Neural cell (in vitro differentiated cells): ENCODE measurements around the gene SNUPN. TPM values are rescaled to one million over a fixed set of nuclear protein-coding genes. Genes with fewer than 3 reads are reported as not detected.

Experiments used
- H2AFZ ChIP-seq: fragments of 200-600, 300-800 bp; sonication (generic), shearing (Covaris generic); 2 replicates; pipeline ENCODE4 v1.6.0; 2014; ENCODE audit warnings: low read depth, mild to moderate bottlenecking, antibody characterized with exemption, low read length, moderate library complexity
- H3F3A ChIP-seq: fragments of 200-600 bp; shearing (Covaris generic); 2 replicates; pipeline ENCODE4 v1.6.1; 2016; ENCODE audit warnings: mild to moderate bottlenecking, moderate library complexity, mixed read lengths, antibody characterized with exemption, low read length; ENCODE audit not compliant: insufficient read depth, poor library complexity, severe bottlenecking
- H3K27ac ChIP-seq: fragments of 200-600, 300-800 bp; sonication (generic), shearing (Covaris generic); 2 replicates; pipeline ENCODE4 v1.5.1; 2014; ENCODE audit warnings: mild to moderate bottlenecking, low read length, moderate library complexity
- H3K27me3 ChIP-seq: fragments of 300-800, 200-600 bp; sonication (generic), shearing (Covaris generic); 2 replicates; pipeline ENCODE4 v1.6.0; 2014; ENCODE audit warnings: mild to moderate bottlenecking, low read depth, low read length, moderate library complexity; ENCODE audit not compliant: insufficient read depth
- H3K36me3 ChIP-seq: fragments of 300-800, 200-600 bp; sonication (generic), shearing (Covaris generic); 2 replicates; pipeline ENCODE4 v1.5.1; 2014; ENCODE audit warnings: mild to moderate bottlenecking, antibody characterized with exemption, low read length, moderate library complexity; ENCODE audit not compliant: insufficient read depth
- H3K4me2 ChIP-seq: fragments of 300-800, 200-600 bp; sonication (generic), shearing (Covaris generic); 2 replicates; pipeline ENCODE4 v1.6.0; 2014; ENCODE audit warnings: mild to moderate bottlenecking, low read length
- H3K4me3 ChIP-seq: fragments of 300-800, 200-600 bp; sonication (generic), shearing (Covaris generic); 2 replicates; pipeline ENCODE4 v1.5.1; 2014; ENCODE audit warnings: mild to moderate bottlenecking, low read length, moderate library complexity
- H3K79me2 ChIP-seq: fragments of 200-600 bp; shearing (Covaris generic); replicated peaks from 2 replicates; pipeline ENCODE4 v1.6.0; 2014; ENCODE audit warnings: mild to moderate bottlenecking, low read length, moderate library complexity; ENCODE audit not compliant: insufficient read depth
- H3K9ac ChIP-seq: fragments of 300-800, 200-600 bp; sonication (generic), shearing (Covaris generic); 2 replicates; pipeline ENCODE4 v1.6.1; 2016; ENCODE audit warnings: mild to moderate bottlenecking, low read length, mixed read lengths
- H3K9me2 ChIP-seq: fragments of 200-600 bp; shearing (Covaris generic); 2 replicates; pipeline ENCODE4 v1.6.1; 2016; ENCODE audit warnings: mild to moderate bottlenecking, low read length, mixed read lengths; ENCODE audit not compliant: insufficient read depth
- H3K9me3 ChIP-seq: fragments of 200-600, 300-800 bp; sonication (generic), shearing (Covaris generic); 2 replicates; pipeline ENCODE4 v1.6.1; 2016; ENCODE audit warnings: mild to moderate bottlenecking, mixed run types, low read length, moderate library complexity, mixed read lengths
- H4K20me1 ChIP-seq: fragments of 200-600 bp; shearing (Covaris generic); 2 replicates; pipeline ENCODE4 v1.6.1; 2016; ENCODE audit warnings: mild to moderate bottlenecking, mixed run types; ENCODE audit not compliant: insufficient read depth
- CTCF ChIP-seq: fragments of 450-650 bp; IDR thresholded peaks from 2 replicates; pipeline ENCODE4 v1.5.1; 2014; ENCODE audit warnings: antibody characterized with exemption, mild to moderate bottlenecking, moderate library complexity; ENCODE audit not compliant: poor library complexity, severe bottlenecking
- EP300 ChIP-seq: fragments of 450-650 bp; conservative IDR thresholded peaks from 2 replicates; pipeline ENCODE4 v1.6.1; 2014; ENCODE audit warnings: antibody characterized with exemption, mild to moderate bottlenecking, moderate library complexity; ENCODE audit not compliant: poor library complexity, severe bottlenecking
- EZH2 ChIP-seq: fragments of 200-600, 300-800 bp; shearing (Covaris generic), sonication (generic); IDR thresholded peaks from 2 replicates; pipeline ENCODE4 v1.6.1; 2014; ENCODE audit warnings: antibody characterized with exemption, low read length, borderline replicate concordance, mild to moderate bottlenecking; ENCODE audit not compliant: insufficient read depth, poor library complexity, severe bottlenecking
- MXI1 ChIP-seq: fragments of 450-650 bp; conservative IDR thresholded peaks from 2 replicates; pipeline ENCODE4 v1.6.1; 2014; ENCODE audit warnings: antibody characterized with exemption, mild to moderate bottlenecking; ENCODE audit not compliant: poor library complexity, severe bottlenecking
- POLR2AphosphoS5 ChIP-seq: IDR thresholded peaks from 2 replicates; pipeline ENCODE4 v1.6.1; 2012
- RAD21 ChIP-seq: fragments of 450-650 bp; conservative IDR thresholded peaks from 2 replicates; pipeline ENCODE4 v1.6.1; 2014; ENCODE audit warnings: antibody characterized with exemption, mild to moderate bottlenecking, moderate library complexity
- REST ChIP-seq: IDR thresholded peaks from 2 replicates; pipeline ENCODE4 v1.6.1; 2012; ENCODE audit warnings: borderline replicate concordance
- SMC3 ChIP-seq: fragments of 450-650 bp; conservative IDR thresholded peaks from 2 replicates; pipeline ENCODE4 v1.6.1; 2014; ENCODE audit warnings: antibody characterized with exemption, mild to moderate bottlenecking, moderate library complexity; ENCODE audit not compliant: poor library complexity
- TAF1 ChIP-seq: IDR thresholded peaks from 2 replicates; pipeline ENCODE4 v1.6.1; 2012; ENCODE audit warnings: low read depth
- polyA plus RNA-seq: library from polyadenylated mRNA; depleted of rRNA; stranded (reverse); fragments of >200 nt; gene quantifications from 2 replicates; pipeline ENCODE4 v1.2.3, GENCODE V29; 2014

Gene SNUPN
- polyA plus RNA-seq, 1 donor from 2014 or later = 19.0 TPM

GRCh38 chr15:75650908-75651809 lies 25.6 kb upstream of the SNUPN start:
- Histone ChIP-seq H3K4me2 (no peak overlapping the region), H3K79me2 (peaks cover 4% of the 10 kb centered on the region), H2AFZ (no peak overlapping the region), H4K20me1 (no peaks in the 10 kb centered on the region), H3K9me3 (no peaks in the 10 kb centered on the region), H3K27me3 (peaks cover 25% of the 10 kb centered on the region), H3K27ac (no peak overlapping the region), H3F3A (no peaks in the 10 kb centered on the region), H3K4me3 (no peak overlapping the region), H3K36me3 (no peaks in the 10 kb centered on the region), H3K9me2 (no peaks in the 10 kb centered on the region), H3K9ac (no peak overlapping the region)
- TF ChIP-seq EZH2 = no peak
- no peak for TF ChIP-seq RAD21
- no peak for TF ChIP-seq TAF1
- no peak for TF ChIP-seq SMC3
- TF ChIP-seq MXI1 = no peak
- no peak for TF ChIP-seq CTCF
- no peak for TF ChIP-seq EP300
- no peak for TF ChIP-seq REST
- no peak for TF ChIP-seq POLR2AphosphoS5

- peaks cover 4% of the 10 kb centered on the region for H3K79me2 ChIP-seq
- no peak overlapping the region for H2AFZ ChIP-seq
- H3K27ac ChIP-seq = no peak overlapping the region
- no peaks in the 10 kb centered on the region for H3K9me2 ChIP-seq
- no peak overlapping the region for H3K4me3 ChIP-seq
- H3K27me3 ChIP-seq = peaks cover 27% of the 10 kb centered on the region
- no peak overlapping the region for H3K4me2 ChIP-seq
- H3K36me3 ChIP-seq = no peaks in the 10 kb centered on the region
- no peaks in the 10 kb centered on the region for H3F3A ChIP-seq
- no peak for TF ChIP-seq POLR2AphosphoS5
- TF ChIP-seq MXI1 = no peak
- TF ChIP-seq EP300 = no peak
- TF ChIP-seq REST = no peak
- no peak for TF ChIP-seq SMC3
- TF ChIP-seq RAD21 = no peak
- no peak overlapping the region for H3K9ac ChIP-seq
- no peaks in the 10 kb centered on the region for H4K20me1 ChIP-seq
- no peaks in the 10 kb centered on the region for H3K9me3 ChIP-seq
These were observed 24.3 kb upstream of the SNUPN start for GRCh38 chr15:75649848-75650247.
